Chondrocyte (in vitro differentiated cells): ENCODE data around the gene TMEM18. TPM values are rescaled to one million over a fixed set of nuclear protein-coding genes. Genes with fewer than 3 reads are reported as not detected.

Source experiments
- DNase-seq: peaks from one replicate; pipeline ENCODE4 v3.0.0; 2021; ENCODE audit warnings: mixed read lengths, low spot score
- H3K27ac Mint-ChIP-seq: one replicate; pipeline ENCODE4 v1.8.0; 2021; ENCODE audit warnings: mild to moderate bottlenecking, moderate library complexity, mixed read lengths; ENCODE audit not compliant: unreplicated experiment
- H3K27me3 Mint-ChIP-seq: 2 replicates; pipeline ENCODE4 v1.8.0; 2021; ENCODE audit warnings: low read depth, mixed read lengths
- H3K36me3 Mint-ChIP-seq: 2 replicates; pipeline ENCODE4 v1.8.0; 2021; ENCODE audit warnings: low read depth, mixed read lengths
- H3K4me1 Mint-ChIP-seq: 2 replicates; pipeline ENCODE4 v1.8.0; 2021; ENCODE audit warnings: low read depth, mild to moderate bottlenecking, mixed read lengths
- H3K4me3 Mint-ChIP-seq: one replicate; pipeline ENCODE4 v1.8.0; 2021; ENCODE audit warnings: mild to moderate bottlenecking, moderate library complexity, mixed read lengths; ENCODE audit not compliant: unreplicated experiment
- H3K9me3 Mint-ChIP-seq: 2 replicates; pipeline ENCODE4 v1.8.0; 2021; ENCODE audit warnings: low read depth, mixed read lengths
- CTCF ChIP-seq: fragments of 200-600 bp; sonication (generic); IDR thresholded peaks from 2 replicates; pipeline ENCODE4 v1.5.0; 2021; ENCODE audit warnings: antibody characterized with exemption, mild to moderate bottlenecking, moderate library complexity
- total RNA-seq: library from RNA; stranded (reverse); gene quantifications from 3 replicates; pipeline ENCODE4 v1.2.1, GENCODE V29; 2021

The TMEM18 gene
- total RNA-seq, 1 donor from 2014 or later, result 33.9 TPM

- Mint-ChIP-seq H3K36me3 (no peaks in the 10 kb centered on the region), H3K27ac (no peak overlapping the region), H3K4me1 (no peaks in the 10 kb centered on the region), H3K9me3 (no peaks in the 10 kb centered on the region), H3K27me3 (peaks cover 22% of the 10 kb centered on the region), H3K4me3 (no peak overlapping the region)
- DNase-seq, result no peak
- no peak for TF ChIP-seq CTCF
These were observed 33.9 kb downstream of the TMEM18 start for GRCh38 chr2:643334-643733.

GRCh38 chr2:641872-642815, 35.1 kb downstream of the TMEM18 start:
- Mint-ChIP-seq H3K4me3 (no peak overlapping the region), H3K9me3 (no peaks in the 10 kb centered on the region), H3K27me3 (peaks cover 22% of the 10 kb centered on the region), H3K36me3 (no peaks in the 10 kb centered on the region), H3K27ac (no peak overlapping the region), H3K4me1 (peaks cover under 1% of the 10 kb centered on the region)
- TF ChIP-seq CTCF, result no peak
- DNase-seq, result no peak

GRCh38 chr2:641164-641871, 35.9 kb downstream of the TMEM18 start:
- Mint-ChIP-seq H3K4me3 (no peak overlapping the region), H3K36me3 (no peaks in the 10 kb centered on the region), H3K4me1 (peaks cover 4% of the 10 kb centered on the region), H3K27me3 (peaks cover 15% of the 10 kb centered on the region), H3K9me3 (no peaks in the 10 kb centered on the region), H3K27ac (no peak overlapping the region)
- DNase-seq, result no peak
- no peak for TF ChIP-seq CTCF

- Mint-ChIP-seq H3K4me1 (peaks cover 9% of the 10 kb centered on the region), H3K36me3 (no peaks in the 10 kb centered on the region), H3K4me3 (no peak overlapping the region), H3K9me3 (no peaks in the 10 kb centered on the region), H3K27ac (no peak overlapping the region), H3K27me3 (peaks cover 8% of the 10 kb centered on the region)
- TF ChIP-seq CTCF, result no peak
- DNase-seq, result no peak
These were observed 37.5 kb downstream of the TMEM18 start for GRCh38 chr2:639703-640102.

GRCh38 chr2:637804-638203, 39.4 kb downstream of the TMEM18 start:
- Mint-ChIP-seq H3K27ac (no peak overlapping the region), H3K27me3 (no peaks in the 10 kb centered on the region), H3K4me1 (peaks cover 15% of the 10 kb centered on the region), H3K9me3 (no peaks in the 10 kb centered on the region), H3K36me3 (no peaks in the 10 kb centered on the region), H3K4me3 (no peak overlapping the region)
- TF ChIP-seq CTCF, result no peak
- no peak for DNase-seq
